Measurements from ENCODE around the gene LY6G6C. TPM values are rescaled to one million over a fixed set of nuclear protein-coding genes. Genes with fewer than 3 reads are reported as not detected.

The LY6G6C gene
- total RNA-seq, 6 experiments from 2014 or later, result not detected

DNA sequence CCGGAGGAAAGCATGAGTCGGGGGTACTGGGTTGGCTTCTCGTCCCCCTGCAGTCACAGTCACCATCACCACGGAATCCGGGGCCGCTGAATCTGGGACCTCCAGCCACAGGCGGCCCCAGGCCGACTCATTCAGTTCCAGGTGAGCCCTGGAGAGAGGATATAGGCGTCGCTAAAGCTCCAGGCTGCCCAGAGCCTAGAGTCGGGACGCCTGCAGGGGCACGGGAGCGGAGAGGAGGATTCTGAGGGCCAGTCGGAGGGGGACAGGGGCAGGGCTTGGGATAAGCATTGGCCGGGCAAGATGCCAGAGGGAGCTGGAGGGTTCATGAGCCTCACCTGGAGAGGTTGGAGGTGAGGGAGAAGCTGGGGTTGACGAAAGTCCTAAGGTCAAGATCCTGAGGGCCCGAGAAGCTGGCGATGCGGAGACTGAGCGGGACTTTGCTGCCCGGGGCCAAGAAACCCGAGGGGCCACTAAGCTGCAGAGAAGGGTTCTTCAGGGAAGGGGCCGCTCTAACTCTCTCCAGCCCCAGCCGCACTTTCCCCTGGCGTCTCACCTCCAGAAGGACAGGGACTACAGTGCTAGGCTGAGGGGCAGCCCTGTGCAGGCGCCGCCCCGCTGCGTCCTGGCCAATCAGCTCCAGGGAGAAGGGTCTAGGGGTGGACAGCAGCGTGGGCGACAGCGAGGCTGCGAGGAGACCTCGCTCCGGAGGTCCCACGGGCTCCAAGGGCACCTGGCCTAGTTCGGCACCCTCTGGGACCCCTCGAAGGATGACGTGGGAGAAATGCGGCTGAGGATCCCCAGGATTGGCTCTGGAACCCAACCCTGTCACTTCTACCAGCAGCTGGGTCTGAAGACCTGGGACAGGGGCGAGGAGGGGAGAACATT lies 44.6 kb upstream of the LY6G6C start:
- Mint-ChIP-seq H3K9me3 (no peaks in the 10 kb centered on the region), H3K4me1 (ENCODE audit: low read depth) (peaks cover 29% of the 10 kb centered on the region), H3K27ac (no peak overlapping the region), H3K4me3 (peak overlapping the region; percentile 60), H3K36me3 (ENCODE audit: low read depth) (no peaks in the 10 kb centered on the region; the same call in 1 of the 2 replicates), H3K27me3 (ENCODE audit: insufficient read depth) (no peaks in the 10 kb centered on the region; the same call in 1 of the 2 replicates)
- no peak for DNase-seq
- TF ChIP-seq, protein P1, sequence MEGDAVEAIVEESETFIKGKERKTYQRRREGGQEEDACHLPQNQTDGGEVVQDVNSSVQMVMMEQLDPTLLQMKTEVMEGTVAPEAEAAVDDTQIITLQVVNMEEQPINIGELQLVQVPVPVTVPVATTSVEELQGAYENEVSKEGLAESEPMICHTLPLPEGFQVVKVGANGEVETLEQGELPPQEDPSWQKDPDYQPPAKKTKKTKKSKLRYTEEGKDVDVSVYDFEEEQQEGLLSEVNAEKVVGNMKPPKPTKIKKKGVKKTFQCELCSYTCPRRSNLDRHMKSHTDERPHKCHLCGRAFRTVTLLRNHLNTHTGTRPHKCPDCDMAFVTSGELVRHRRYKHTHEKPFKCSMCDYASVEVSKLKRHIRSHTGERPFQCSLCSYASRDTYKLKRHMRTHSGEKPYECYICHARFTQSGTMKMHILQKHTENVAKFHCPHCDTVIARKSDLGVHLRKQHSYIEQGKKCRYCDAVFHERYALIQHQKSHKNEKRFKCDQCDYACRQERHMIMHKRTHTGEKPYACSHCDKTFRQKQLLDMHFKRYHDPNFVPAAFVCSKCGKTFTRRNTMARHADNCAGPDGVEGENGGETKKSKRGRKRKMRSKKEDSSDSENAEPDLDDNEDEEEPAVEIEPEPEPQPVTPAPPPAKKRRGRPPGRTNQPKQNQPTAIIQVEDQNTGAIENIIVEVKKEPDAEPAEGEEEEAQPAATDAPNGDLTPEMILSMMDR (IDR thresholded peaks at IDR 0.05), result no peak; the same call in 1 of the 2 replicates

- Mint-ChIP-seq H3K36me3 (ENCODE audit: low read depth) (peaks cover 2% of the 10 kb centered on the region; the same call in 1 of the 2 replicates), H3K9me3 (no peaks in the 10 kb centered on the region), H3K27ac (no peak overlapping the region), H3K27me3 (ENCODE audit: insufficient read depth) (no peaks in the 10 kb centered on the region; the same call in 1 of the 2 replicates), H3K4me3 (no peak overlapping the region), H3K4me1 (ENCODE audit: low read depth) (peaks cover 29% of the 10 kb centered on the region)
- no peak for DNase-seq
- TF ChIP-seq, protein P1 (IDR thresholded peaks at IDR 0.05), result no peak
These were observed 44.0 kb upstream of the LY6G6C start for GRCh38 chr6:31765559-31765909.

- no peaks in the 10 kb centered on the region; the same call in 1 of the 2 replicates for H3K27me3 Mint-ChIP-seq (ENCODE audit: insufficient read depth)
- H3K36me3 Mint-ChIP-seq (ENCODE audit: low read depth), result peaks cover 7% of the 10 kb centered on the region; the same call in 1 of the 2 replicates
- H3K4me3 Mint-ChIP-seq, result no peak overlapping the region
These were observed 42.7 kb upstream of the LY6G6C start for GRCh38 chr6:31764198-31764597.

GRCh38 chr6:31763619-31763940 lies 42.0 kb upstream of the LY6G6C start:
- H3K4me1 Mint-ChIP-seq (ENCODE audit: low read depth), result peaks cover 29% of the 10 kb centered on the region
- DNase-seq, result peak; percentile 73
- H3K9me3 Mint-ChIP-seq, result no peaks in the 10 kb centered on the region
- TF ChIP-seq, protein P1 (IDR thresholded peaks at IDR 0.05), result no peak
- peaks cover 7% of the 10 kb centered on the region; the same call in 1 of the 2 replicates for H3K36me3 Mint-ChIP-seq (ENCODE audit: low read depth)
- peak overlapping the region; percentile 0; the same call in 1 of the 2 replicates for H3K4me3 Mint-ChIP-seq
- H3K27me3 Mint-ChIP-seq (ENCODE audit: insufficient read depth), result no peaks in the 10 kb centered on the region; the same call in 1 of the 2 replicates
- H3K27ac Mint-ChIP-seq, result peak overlapping the region; percentile 58

More at GRCh38 chr6:31764198-31764597, 42.7 kb upstream of the LY6G6C start:
- TF ChIP-seq, protein P1 (IDR thresholded peaks at IDR 0.05), result no peak
- Mint-ChIP-seq H3K9me3 (no peaks in the 10 kb centered on the region), H3K4me1 (ENCODE audit: low read depth) (peaks cover 29% of the 10 kb centered on the region), H3K27ac (peak overlapping the region; percentile 58)
- no peak for DNase-seq

GRCh38 chr6:31762878-31763618 lies 41.5 kb upstream of the LY6G6C start:
- H3K9me3 Mint-ChIP-seq, result no peaks in the 10 kb centered on the region
- no peak for DNase-seq
- H3K27me3 Mint-ChIP-seq (ENCODE audit: insufficient read depth), result no peaks in the 10 kb centered on the region; the same call in 1 of the 2 replicates
- peak overlapping the region; percentile 0; the same call in 1 of the 2 replicates for H3K4me3 Mint-ChIP-seq
- TF ChIP-seq, protein P1 (IDR thresholded peaks at IDR 0.05), result no peak
- peaks cover 29% of the 10 kb centered on the region for H3K4me1 Mint-ChIP-seq (ENCODE audit: low read depth)
- peaks cover 7% of the 10 kb centered on the region; the same call in 1 of the 2 replicates for H3K36me3 Mint-ChIP-seq (ENCODE audit: low read depth)
- H3K27ac Mint-ChIP-seq, result peak overlapping the region; percentile 58

Measured in HFFc6 (cell line).